DMS153 treated with DMSO at 0.1 percent for 48 hours (cell line): ENCODE data around the gene RAB2B.
"Not testable (repeated sequence)": the region's sequence is repeated elsewhere in the genome, so short reads cannot be mapped to it uniquely, and the experiment has no call there.

Source experiments
- DNase-seq: peaks from one replicate; lab custom pipeline; 2025; ENCODE audit not compliant: unreplicated experiment; lab: John Stamatoyannopoulos, UW

RAB2B gene

GRCh38 chr14:21494902-21495762 is 18.4 kb upstream of the RAB2B start:
- no peak for DNase-seq

- no peak for DNase-seq
Observed at GRCh38 chr14:21486640-21487087, 9.9 kb upstream of the RAB2B start.

- DNase-seq, result no peak
Observed at GRCh38 chr14:21476523-21476924, 235 bp downstream of the RAB2B start.

- DNase-seq, result no peak
Observed at GRCh38 chr14:21475767-21476522, 814 bp downstream of the RAB2B start.

GRCh38 chr14:21467616-21468015 is 9.1 kb downstream of the RAB2B start:
- DNase-seq, result no peak

GRCh38 chr14:21455912-21456667 is 20.7 kb downstream of the RAB2B start, which contains the start of gene CHD8:
Gene CHD8, minus strand, starts transcription at chr14:21456123. Its CDS starts 24,480 bp downstream, at chr14:21431643.
- DNase-seq, result peak; percentile 97

- no peak for DNase-seq
Observed at GRCh38 chr14:21455592-21455911, 21.2 kb downstream of the RAB2B start.

GRCh38 chr14:21454843-21455544 is 21.8 kb downstream of the RAB2B start:
- DNase-seq, result no peak

GRCh38 chr14:21449899-21450216 is 26.9 kb downstream of the RAB2B start:
- no peak for DNase-seq

- not testable (repeated sequence) for DNase-seq
Observed at GRCh38 chr14:21442657-21443056, 34.1 kb downstream of the RAB2B start.

- DNase-seq, result no peak
Observed at GRCh38 chr14:21440859-21441258, 35.9 kb downstream of the RAB2B start.

GRCh38 chr14:21437063-21437901 is 39.5 kb downstream of the RAB2B start:
- peak; percentile 89 for DNase-seq

- no peak for DNase-seq
Observed at GRCh38 chr14:21436567-21437062, 40.1 kb downstream of the RAB2B start.

- no peak for DNase-seq
Observed at GRCh38 chr14:21431126-21431525, 45.6 kb downstream of the RAB2B start.

GRCh38 chr14:21428930-21429329 is 47.8 kb downstream of the RAB2B start:
- no peak for DNase-seq

GRCh38 chr14:21426692-21427091 is 50.1 kb downstream of the RAB2B start:
- no peak for DNase-seq

- DNase-seq, result no peak
Observed at GRCh38 chr14:21419528-21419927, 57.2 kb downstream of the RAB2B start.

GRCh38 chr14:21415329-21415728 is 61.4 kb downstream of the RAB2B start:
- no peak for DNase-seq

GRCh38 chr14:21414137-21414631 is 62.6 kb downstream of the RAB2B start:
- no peak for DNase-seq
